ENCODE data around the gene CENPP. TPM values are rescaled to one million over a fixed set of nuclear protein-coding genes. Genes with fewer than 3 reads are reported as not detected.
A peak's percentile ranks its signal among the peaks of the same experiment; 100 is the strongest.

Gene CENPP
- total RNA-seq, 1 experiment from 2014 or later = 15.6 TPM

GRCh38 chr9:92663126-92663525 is 337.4 kb downstream of the CENPP start:
- BruUV-seq (replicated peaks) = no TSS peak
- H3K4me1 ChIP-seq (ENCODE audit: insufficient read depth, low read length, poor library complexity, severe bottlenecking) = peaks cover 11% of the 10 kb centered on the region
- H3K27ac ChIP-seq (ENCODE audit: low read depth, low read length, poor library complexity, severe bottlenecking) = no peak overlapping the region
- DNase-seq (ENCODE audit: low spot score) = no peak
- ChIA-PET POLR2A (ENCODE audit: low non-redundant PET) (no interaction called here), CTCF (no interaction called here)
- no peaks in the 10 kb centered on the region for H3K9me3 ChIP-seq (ENCODE audit: low read depth, low read length, poor library complexity, severe bottlenecking)
- intact Hi-C loops (cut with micrococcal nuclease; ENCODE audit: unreplicated experiment) = no loop called here
- no peak overlapping the region for H3K4me3 ChIP-seq (ENCODE audit: low read depth, low read length, poor library complexity, severe bottlenecking)
- peaks cover 5% of the 10 kb centered on the region for H3K36me3 ChIP-seq (ENCODE audit: insufficient read depth, low read length, poor library complexity, severe bottlenecking)
- TF ChIP-seq EZH2 (IDR thresholded peaks at IDR 0.05; ENCODE audit: borderline replicate concordance, low read depth, low read length, poor library complexity, severe bottlenecking) = no peak
- no peak for TF ChIP-seq CTCF (conservative IDR thresholded peaks at IDR 0.05; ENCODE audit: low read depth, low read length)
- H3K27me3 ChIP-seq (replicated peaks; ENCODE audit: insufficient read depth, low read depth, low read length, poor library complexity) = no peaks in the 10 kb centered on the region

DNA sequence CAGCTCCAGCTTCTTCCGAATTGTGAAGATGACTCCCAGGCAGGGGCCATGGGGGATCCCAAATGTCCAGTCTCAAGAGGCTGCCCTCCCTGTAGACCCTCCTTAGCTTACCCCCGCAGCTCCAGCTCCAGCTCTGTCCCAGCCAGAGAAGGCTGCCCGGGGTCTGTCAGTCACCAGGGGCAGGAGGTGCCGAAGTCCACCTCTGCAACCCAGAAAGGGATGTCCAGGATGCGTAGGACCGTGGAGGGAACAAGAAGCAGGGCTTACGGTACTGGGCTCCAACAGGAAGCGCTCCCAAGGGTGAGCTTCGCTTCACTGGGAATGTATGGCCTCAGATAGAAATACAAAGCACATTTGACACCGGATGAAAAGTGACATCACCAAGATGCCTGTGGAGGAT is 338.2 kb downstream of the CENPP start:
- no peaks in the 10 kb centered on the region for H3K27me3 ChIP-seq (replicated peaks; ENCODE audit: insufficient read depth, low read depth, low read length, poor library complexity)
- H3K36me3 ChIP-seq (ENCODE audit: insufficient read depth, low read length, poor library complexity, severe bottlenecking) = no peaks in the 10 kb centered on the region
- peak overlapping the region; percentile 8 for H3K27ac ChIP-seq (ENCODE audit: low read depth, low read length, poor library complexity, severe bottlenecking)
- H3K4me1 ChIP-seq (ENCODE audit: insufficient read depth, low read length, poor library complexity, severe bottlenecking) = peaks cover 11% of the 10 kb centered on the region
- BruUV-seq (replicated peaks) = no TSS peak
- intact Hi-C loops (cut with micrococcal nuclease; ENCODE audit: unreplicated experiment) = no loop called here
- H3K9me3 ChIP-seq (ENCODE audit: low read depth, low read length, poor library complexity, severe bottlenecking) = no peaks in the 10 kb centered on the region
- ChIA-PET POLR2A (ENCODE audit: low non-redundant PET) (no interaction called here), CTCF (no interaction called here)
- no peak for DNase-seq (ENCODE audit: low spot score)
- no peak overlapping the region for H3K4me3 ChIP-seq (ENCODE audit: low read depth, low read length, poor library complexity, severe bottlenecking)
- TF ChIP-seq CTCF (conservative IDR thresholded peaks at IDR 0.05; ENCODE audit: low read depth, low read length) (no peak), EZH2 (IDR thresholded peaks at IDR 0.05; ENCODE audit: borderline replicate concordance, low read depth, low read length, poor library complexity, severe bottlenecking) (no peak)

DNA sequence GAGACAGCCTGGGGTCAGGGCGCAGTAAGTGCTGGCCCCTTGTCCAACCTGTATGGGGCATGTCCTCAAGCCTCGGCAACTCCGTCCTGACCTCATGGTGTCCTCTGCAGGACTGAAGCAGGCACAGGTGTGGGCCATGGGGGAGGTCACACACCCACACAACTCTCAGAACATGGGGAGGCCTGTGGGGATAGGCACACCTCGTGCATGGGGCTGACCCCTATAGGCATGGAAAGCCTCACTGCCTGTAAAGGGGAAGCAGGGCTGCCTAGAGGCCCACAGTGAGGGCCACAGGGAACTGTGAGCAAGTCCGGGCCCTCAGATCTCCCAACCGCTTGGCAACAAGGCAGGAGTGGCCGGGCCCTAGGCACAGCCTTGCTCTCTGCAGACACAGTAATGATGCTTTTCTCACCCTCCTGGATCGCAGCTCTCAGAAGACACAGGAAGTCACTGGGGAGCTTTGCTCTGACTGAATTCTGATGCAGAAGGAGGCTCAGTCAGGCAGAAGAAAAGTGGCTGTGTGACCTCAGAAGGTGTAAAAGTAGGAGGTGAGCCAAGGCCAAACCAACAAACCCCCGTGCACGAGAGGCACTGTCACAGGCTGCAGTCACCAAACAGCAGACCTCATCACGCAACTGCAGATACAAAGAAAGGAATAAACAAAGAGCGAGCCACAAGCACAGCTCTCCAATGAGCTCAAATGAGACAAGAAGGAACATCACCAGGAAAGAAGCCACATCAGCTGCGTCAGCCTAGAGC is 338.8 kb downstream of the CENPP start:
- ChIA-PET CTCF (no interaction called here), POLR2A (ENCODE audit: low non-redundant PET) (no interaction called here)
- Histone ChIP-seq H3K4me3 (ENCODE audit: low read depth, low read length, poor library complexity, severe bottlenecking) (no peak overlapping the region), H3K4me1 (ENCODE audit: insufficient read depth, low read length, poor library complexity, severe bottlenecking) (peaks cover 11% of the 10 kb centered on the region), H3K27me3 (replicated peaks; ENCODE audit: insufficient read depth, low read depth, low read length, poor library complexity) (no peaks in the 10 kb centered on the region), H3K9me3 (ENCODE audit: low read depth, low read length, poor library complexity, severe bottlenecking) (no peaks in the 10 kb centered on the region), H3K27ac (ENCODE audit: low read depth, low read length, poor library complexity, severe bottlenecking) (peak overlapping the region; percentile 8), H3K36me3 (ENCODE audit: insufficient read depth, low read length, poor library complexity, severe bottlenecking) (no peaks in the 10 kb centered on the region)
- DNase-seq (ENCODE audit: low spot score) = no peak
- intact Hi-C loops (cut with micrococcal nuclease; ENCODE audit: unreplicated experiment) = no loop called here
- TF ChIP-seq CTCF (conservative IDR thresholded peaks at IDR 0.05; ENCODE audit: low read depth, low read length) = no peak
- no peak for TF ChIP-seq EZH2 (IDR thresholded peaks at IDR 0.05; ENCODE audit: borderline replicate concordance, low read depth, low read length, poor library complexity, severe bottlenecking)
- BruUV-seq (replicated peaks) = no TSS peak

All from A673 (cell line).